GM21367 (cell line): ENCODE measurements around the gene ZNF234.
A peak's percentile ranks its signal among the peaks of the same experiment; 100 is the strongest.
"Not testable (repeated sequence)": the region's sequence is repeated elsewhere in the genome, so short reads cannot be mapped to it uniquely, and the experiment has no call there.

Experiments
- ATAC-seq: cut with Tn5 transposase; IDR thresholded peaks from one replicate; pipeline ENCODE4 v1.9.1; 2021; ENCODE audit not compliant: unreplicated experiment

Gene ZNF234

GRCh38 chr19:44141191-44142058 lies at the start of gene ZNF234:
Gene ZNF234, plus strand, starts transcription at chr19:44141554. Its CDS starts 3,079 bp downstream, at chr19:44144633.
- ATAC-seq: peak; percentile 53

- ATAC-seq: no peak
These were observed 49.2 kb upstream of the ZNF234 start for GRCh38 chr19:44092108-44092507.

- peak; percentile 69 for ATAC-seq
These were observed 47.2 kb upstream of the ZNF234 start, which contains the start of gene ZNF224 for GRCh38 chr19:44093931-44094765. Gene ZNF224, plus strand, starts transcription at chr19:44094361. Its CDS starts 3,513 bp downstream, at chr19:44097874.

DNA sequence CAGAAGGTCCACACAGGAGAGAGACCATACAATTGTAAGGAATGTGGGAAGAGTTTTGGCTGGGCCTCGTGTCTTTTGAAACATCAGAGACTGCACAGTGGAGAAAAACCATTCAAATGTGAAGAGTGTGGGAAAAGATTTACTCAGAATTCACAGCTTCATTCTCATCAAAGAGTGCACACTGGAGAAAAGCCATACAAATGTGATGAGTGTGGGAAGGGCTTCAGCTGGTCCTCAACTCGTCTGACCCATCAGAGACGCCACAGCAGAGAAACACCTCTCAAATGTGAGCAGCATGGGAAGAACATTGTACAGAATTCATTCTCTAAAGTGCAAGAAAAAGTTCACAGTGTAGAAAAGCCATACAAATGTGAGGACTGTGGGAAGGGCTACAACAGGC lies 33.6 kb upstream of the ZNF234 start:
- ATAC-seq: no peak

- ATAC-seq: no peak
These were observed 31.9 kb upstream of the ZNF234 start for GRCh38 chr19:44109458-44109857.

DNA sequence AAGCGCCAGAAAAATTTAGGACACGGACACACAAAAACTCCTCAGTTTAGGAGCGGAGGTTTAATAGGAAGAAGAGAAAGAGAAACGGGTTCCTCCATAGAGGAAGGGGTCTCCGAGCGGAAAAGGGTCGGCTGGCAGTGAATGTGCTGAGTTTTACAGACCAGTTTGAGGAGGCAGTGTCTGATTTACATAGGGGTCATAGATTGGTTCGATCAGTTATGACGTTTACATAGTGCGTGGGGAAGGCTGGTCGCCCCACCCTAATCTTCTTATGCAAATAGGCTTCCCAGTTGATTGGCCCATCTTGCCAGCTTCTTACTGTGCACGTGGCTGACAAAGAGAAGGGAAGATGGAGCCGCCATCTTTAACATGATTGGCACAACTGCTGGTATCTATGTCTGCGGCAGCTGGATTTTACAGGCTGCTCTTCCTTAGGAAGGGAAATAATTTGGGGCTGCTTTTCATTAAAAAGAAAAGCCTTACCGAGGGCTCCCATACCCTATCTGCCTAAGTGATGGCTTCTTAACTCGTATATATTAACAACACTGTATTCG lies 29.4 kb upstream of the ZNF234 start:
- no peak for ATAC-seq

DNA sequence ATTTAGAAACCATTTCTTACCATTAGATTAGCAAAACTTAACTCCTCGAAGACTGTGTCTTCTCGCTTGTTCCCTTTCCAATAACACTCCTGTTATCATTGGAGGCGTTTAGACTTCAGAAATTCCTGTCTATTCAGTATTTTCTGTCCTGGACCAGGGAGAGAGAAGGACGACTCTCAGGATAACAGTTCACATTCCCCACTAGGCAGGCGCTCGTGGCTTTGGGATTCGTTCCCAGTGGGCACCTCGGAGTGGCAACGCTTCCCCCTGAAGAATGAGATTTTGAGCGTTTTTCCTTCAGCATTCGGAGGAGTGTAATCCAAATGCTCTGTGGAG lies 28.6 kb upstream of the ZNF234 start:
- ATAC-seq: no peak

- peak; percentile 80 for ATAC-seq
These were observed 28.1 kb upstream of the ZNF234 start, which contains the start of gene ZNF225 for GRCh38 chr19:44113138-44113783. Gene ZNF225, plus strand, starts transcription at chr19:44113399. Its CDS starts 2,429 bp downstream, at chr19:44115828.

DNA sequence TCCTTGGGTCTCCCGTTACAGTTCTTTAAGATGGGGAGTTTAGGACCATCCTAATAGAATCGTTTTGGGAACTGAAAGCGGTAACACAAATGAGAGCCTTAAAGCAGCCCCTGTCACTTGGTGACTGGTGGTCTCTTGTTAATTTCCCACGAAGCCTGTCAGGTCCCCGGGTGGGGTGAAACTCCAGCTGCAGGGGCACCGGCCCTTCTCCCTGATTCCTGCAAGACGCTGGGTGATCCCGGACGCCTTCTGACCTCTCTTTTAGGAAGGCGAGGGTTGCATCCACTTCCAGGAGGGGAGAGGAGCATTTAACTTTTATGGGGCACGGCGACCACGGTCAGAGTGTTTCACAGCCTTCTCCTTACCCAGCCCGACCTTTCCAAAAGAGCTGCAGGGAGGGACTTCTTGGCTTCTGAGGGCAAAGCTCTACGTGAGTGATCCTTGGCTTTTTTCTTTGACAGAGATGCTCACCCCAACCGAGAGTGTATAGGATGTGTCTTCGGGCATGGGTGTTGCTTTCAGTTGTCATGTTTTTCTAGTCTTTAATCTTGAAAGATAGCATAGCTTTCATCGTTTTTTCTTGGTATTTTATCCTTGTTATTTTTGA lies 27.5 kb upstream of the ZNF234 start:
- ATAC-seq: peak; percentile 12

DNA sequence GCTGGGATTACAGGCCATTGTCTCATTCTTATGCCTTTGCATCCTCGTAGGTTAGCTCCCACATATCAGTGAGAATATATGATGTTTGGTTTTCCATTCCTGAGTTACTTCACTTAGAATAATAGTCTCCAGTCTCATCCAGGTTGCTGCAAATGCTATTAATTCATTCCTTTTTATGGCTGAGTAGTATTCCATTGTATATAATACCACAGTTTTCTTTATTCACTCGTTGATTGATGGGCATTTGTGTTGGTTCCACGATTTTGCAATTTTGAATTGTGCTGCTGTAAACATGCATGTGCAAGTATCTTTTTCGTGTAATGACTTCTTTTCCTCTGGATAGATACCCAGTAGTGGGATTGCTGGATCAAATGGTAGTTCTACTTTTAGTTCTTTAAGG lies 20.2 kb upstream of the ZNF234 start:
- not testable (repeated sequence) for ATAC-seq

GRCh38 chr19:44131955-44132354 lies 9.4 kb upstream of the ZNF234 start:
- no peak for ATAC-seq

DNA sequence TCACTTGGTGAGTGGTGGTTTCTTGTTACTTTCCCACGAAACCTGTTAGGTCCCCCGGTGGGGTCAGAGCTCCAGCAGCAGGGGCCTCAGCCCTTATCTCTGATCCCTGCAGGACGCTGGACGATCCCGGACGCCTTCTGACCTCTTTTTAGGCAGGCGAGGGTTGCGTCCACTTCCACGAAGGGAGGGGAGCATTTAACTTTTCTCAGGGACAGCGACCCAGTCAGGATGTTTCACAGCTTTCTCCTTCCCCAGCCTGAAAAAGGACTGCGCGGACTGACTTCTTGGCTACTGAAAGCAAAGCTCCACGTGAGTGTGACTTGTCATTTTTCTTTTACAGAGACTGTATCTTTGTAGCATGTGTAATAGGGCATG lies 692 bp downstream of the ZNF234 start:
- no peak for ATAC-seq

- ATAC-seq: no peak
These were observed 8.4 kb downstream of the ZNF234 start for GRCh38 chr19:44149776-44150175.

- no peak for ATAC-seq
These were observed 10.1 kb downstream of the ZNF234 start for GRCh38 chr19:44151491-44151890.

DNA sequence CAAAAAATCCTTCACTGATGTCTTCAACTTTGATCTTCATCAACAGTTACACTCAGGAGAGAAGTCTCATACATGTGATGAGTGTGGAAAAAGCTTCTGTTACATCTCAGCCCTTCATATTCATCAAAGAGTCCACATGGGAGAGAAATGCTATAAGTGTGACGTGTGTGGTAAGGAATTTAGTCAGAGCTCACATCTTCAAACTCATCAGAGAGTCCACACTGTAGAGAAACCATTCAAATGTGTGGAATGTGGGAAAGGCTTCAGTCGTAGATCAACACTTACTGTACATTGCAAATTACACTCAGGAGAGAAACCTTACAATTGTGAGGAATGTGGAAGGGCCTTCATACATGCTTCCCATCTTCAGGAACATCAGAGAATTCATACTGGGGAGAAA lies 15.1 kb downstream of the ZNF234 start:
- ATAC-seq: no peak

GRCh38 chr19:44163789-44164188 lies 22.4 kb downstream of the ZNF234 start:
- ATAC-seq: no peak

DNA sequence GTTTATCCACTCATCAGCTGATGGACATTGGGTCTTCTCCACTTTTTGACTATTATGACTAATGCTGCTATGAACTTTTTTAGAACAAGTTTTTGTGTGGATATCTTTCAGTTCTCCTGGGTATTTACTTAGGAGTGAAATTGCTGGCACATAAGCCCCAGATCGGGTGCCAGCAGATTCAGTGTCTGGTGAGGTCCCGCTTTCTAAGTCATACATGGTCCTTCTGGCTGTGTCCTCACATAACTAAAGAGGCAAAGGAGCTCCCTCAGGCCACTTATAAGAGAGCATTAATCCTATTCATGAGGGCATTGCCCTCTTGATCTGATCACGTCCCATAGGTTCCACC lies 22.9 kb downstream of the ZNF234 start:
- no peak for ATAC-seq

- peak; percentile 82 for ATAC-seq
These were observed 23.5 kb downstream of the ZNF234 start, which contains the start of gene ZNF226 for GRCh38 chr19:44164673-44165512. Gene ZNF226, plus strand, starts transcription at chr19:44165100. Its CDS starts 4,981 bp downstream, at chr19:44170081.

- ATAC-seq: not testable (repeated sequence)
These were observed 29.3 kb downstream of the ZNF234 start for GRCh38 chr19:44170660-44171059.

DNA sequence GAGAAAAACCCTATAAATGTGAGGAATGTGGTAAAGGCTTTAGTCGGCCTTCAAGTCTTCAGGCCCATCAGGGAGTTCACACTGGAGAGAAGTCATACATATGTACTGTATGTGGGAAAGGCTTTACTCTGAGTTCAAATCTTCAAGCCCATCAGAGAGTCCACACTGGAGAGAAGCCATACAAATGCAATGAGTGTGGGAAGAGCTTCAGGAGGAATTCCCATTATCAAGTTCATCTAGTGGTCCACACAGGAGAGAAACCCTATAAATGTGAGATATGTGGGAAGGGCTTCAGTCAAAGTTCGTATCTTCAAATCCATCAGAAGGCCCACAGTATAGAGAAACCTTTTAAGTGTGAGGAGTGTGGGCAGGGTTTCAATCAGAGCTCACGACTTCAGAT lies 35.2 kb downstream of the ZNF234 start:
- no peak for ATAC-seq
